Right lung (tissue), 5 donors: ENCODE data around the gene EXOC4. TPM values are rescaled to one million over a fixed set of nuclear protein-coding genes. Genes with fewer than 3 reads are reported as not detected.
"Not testable (repeated sequence)": the region's sequence is repeated elsewhere in the genome, so short reads cannot be mapped to it uniquely, and the experiment has no call there.

Source experiments
- DNase-seq, 2 donors: peaks; one replicate each; pipeline ENCODE4 v3.0.0-alpha.2; 2013
- polyA plus RNA-seq, 5 donors: library from polyadenylated mRNA; unstranded; fragments of 120-200 nt; gene quantifications; one replicate each; pipeline versions ENCODE4 v1.2.1 to v1.2.3, GENCODE V29; 2013; ENCODE audit warnings: inconsistent platforms in 1 of 5, low replicate concordance in 1 of 5; ENCODE audit not compliant: insufficient read length in 5 of 5, insufficient read depth in 1 of 5

The EXOC4 gene
- polyA plus RNA-seq, 5 donors = 44.0 to 67.8 (median 61.9) TPM

GRCh38 chr7:134073276-134073675, 820.4 kb downstream of the EXOC4 start:
- no peak for DNase-seq

GRCh38 chr7:134075799-134076198, 822.9 kb downstream of the EXOC4 start:
- no peak for DNase-seq

- DNase-seq = not testable (repeated sequence)
Measured at GRCh38 chr7:134077560-134077959, 824.7 kb downstream of the EXOC4 start.

- DNase-seq = no peak
Measured at GRCh38 chr7:134078991-134079390, 826.1 kb downstream of the EXOC4 start.

GRCh38 chr7:134081695-134082094, 828.8 kb downstream of the EXOC4 start:
- no peak for DNase-seq

GRCh38 chr7:134083766-134084487, 831.0 kb downstream of the EXOC4 start:
- DNase-seq = no peak

- DNase-seq = no peak
Measured at GRCh38 chr7:134084488-134085144, 831.7 kb downstream of the EXOC4 start.

GRCh38 chr7:134085311-134085710, 832.4 kb downstream of the EXOC4 start:
- DNase-seq = no peak

- no peak for DNase-seq
Measured at GRCh38 chr7:134086998-134087735, 834.3 kb downstream of the EXOC4 start.

GRCh38 chr7:134088199-134088598, 835.3 kb downstream of the EXOC4 start:
- DNase-seq = no peak

- DNase-seq = no peak
Measured at GRCh38 chr7:134089446-134089845, 836.6 kb downstream of the EXOC4 start.

- DNase-seq = no peak
Measured at GRCh38 chr7:134098072-134098471, 845.2 kb downstream of the EXOC4 start.

- DNase-seq = no peak
Measured at GRCh38 chr7:134101716-134102115, 848.8 kb downstream of the EXOC4 start.

- no peak for DNase-seq
Measured at GRCh38 chr7:134104166-134104565, 851.3 kb downstream of the EXOC4 start.

GRCh38 chr7:134105841-134106240, 853.0 kb downstream of the EXOC4 start:
- DNase-seq = no peak

GRCh38 chr7:134108802-134109201, 855.9 kb downstream of the EXOC4 start:
- no peak for DNase-seq

GRCh38 chr7:134113655-134114054, 860.8 kb downstream of the EXOC4 start:
- no peak for DNase-seq

- DNase-seq = no peak
Measured at GRCh38 chr7:134114992-134115391, 862.1 kb downstream of the EXOC4 start.
